Hematopoietic multipotent progenitor cell treated with erythropoietin and hydrocortisone succinate and interleukin-3 and kit ligand, for 4 days (in vitro differentiated cells): ENCODE data around the gene IL22.

ENCODE experiments used
- DNase-seq: peaks from one replicate; pipeline ENCODE4 v3.0.0-alpha.2; 2015

The IL22 gene, protein sequence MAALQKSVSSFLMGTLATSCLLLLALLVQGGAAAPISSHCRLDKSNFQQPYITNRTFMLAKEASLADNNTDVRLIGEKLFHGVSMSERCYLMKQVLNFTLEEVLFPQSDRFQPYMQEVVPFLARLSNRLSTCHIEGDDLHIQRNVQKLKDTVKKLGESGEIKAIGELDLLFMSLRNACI

DNA sequence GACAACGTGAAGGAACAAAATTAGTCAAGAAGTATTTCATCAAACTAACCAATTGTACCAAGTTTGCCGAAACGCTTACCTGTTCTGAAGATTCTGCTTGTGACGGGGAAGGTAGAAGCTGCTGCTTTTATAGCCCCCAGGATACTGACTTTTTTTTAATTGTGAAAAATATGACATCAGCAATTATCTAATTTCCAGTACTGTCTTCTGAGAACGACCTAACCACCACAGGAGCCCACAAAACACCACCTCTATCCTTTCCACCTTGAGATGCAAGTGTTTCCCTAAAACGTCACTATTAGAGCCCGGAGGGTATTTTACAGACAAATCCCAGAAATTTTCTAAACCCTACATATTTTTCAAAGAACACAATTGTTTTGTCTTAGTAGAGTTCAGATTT, at the start of gene IL22:
TSS of gene IL22 (minus strand) at position 101 of the 400 bp plus-strand sequence. CDS start 156 bp downstream, outside the sequence.
- no peak for DNase-seq

GRCh38 chr12:68297929-68298328, 44.5 kb upstream of the IL22 start:
- DNase-seq, result no peak

GRCh38 chr12:68294251-68294650, 40.8 kb upstream of the IL22 start:
- DNase-seq, result no peak

- DNase-seq, result no peak
These were observed 39.9 kb upstream of the IL22 start for GRCh38 chr12:68293347-68293746.

GRCh38 chr12:68292151-68292943, 38.9 kb upstream of the IL22 start:
- DNase-seq, result no peak

DNA sequence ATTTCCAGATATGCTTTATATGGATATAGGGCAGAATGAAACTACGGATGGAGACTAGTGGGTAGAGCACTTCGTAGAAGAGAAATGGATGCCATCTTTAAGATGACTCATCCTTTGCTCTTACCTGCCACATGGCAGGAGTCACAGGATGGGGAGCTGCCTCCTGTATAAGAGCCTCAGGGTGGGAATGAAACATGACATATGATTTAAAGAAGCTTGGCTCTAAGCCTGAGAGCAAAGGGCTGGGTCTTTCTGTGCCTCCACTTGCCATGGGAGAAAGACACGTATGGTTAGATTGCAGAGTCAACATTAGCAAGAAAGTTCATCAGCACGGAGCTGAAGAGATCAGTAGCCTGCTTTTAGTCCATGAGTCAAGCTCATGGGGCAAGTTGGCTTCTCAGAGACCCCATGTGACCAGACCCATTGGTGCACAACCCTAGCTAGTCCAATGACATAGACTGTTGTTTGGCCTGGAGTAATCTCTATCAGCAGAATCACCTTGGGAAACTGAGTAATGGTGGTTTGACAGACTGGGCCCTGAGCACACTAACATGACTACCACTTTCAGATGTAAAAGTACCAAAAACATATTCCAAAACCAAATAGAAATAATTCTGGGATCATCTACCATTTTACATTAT, 38.1 kb upstream of the IL22 start:
- no peak for DNase-seq

DNA sequence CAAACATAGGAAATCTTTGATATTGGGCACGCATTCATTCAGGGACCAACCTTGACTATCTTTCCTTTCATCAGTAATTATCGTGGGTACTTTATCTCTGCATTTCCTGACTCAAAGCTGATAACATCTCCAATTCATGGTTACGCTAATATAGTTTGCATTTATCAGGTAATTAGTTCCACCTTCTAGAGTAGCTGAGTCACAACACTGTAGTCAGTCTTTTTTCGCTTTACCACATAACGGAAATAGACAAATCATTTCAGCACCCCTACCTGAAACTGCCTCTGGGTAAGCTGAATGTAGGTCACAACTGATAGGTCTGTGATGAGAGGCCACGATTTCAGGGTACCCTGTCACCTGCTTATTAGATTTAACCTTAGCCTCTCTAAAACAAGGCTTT, 36.7 kb upstream of the IL22 start:
- no peak for DNase-seq

- no peak for DNase-seq
These were observed 33.7 kb upstream of the IL22 start for GRCh38 chr12:68287106-68287505.

- DNase-seq, result no peak
These were observed 33.0 kb upstream of the IL22 start for GRCh38 chr12:68286396-68286795.

DNA sequence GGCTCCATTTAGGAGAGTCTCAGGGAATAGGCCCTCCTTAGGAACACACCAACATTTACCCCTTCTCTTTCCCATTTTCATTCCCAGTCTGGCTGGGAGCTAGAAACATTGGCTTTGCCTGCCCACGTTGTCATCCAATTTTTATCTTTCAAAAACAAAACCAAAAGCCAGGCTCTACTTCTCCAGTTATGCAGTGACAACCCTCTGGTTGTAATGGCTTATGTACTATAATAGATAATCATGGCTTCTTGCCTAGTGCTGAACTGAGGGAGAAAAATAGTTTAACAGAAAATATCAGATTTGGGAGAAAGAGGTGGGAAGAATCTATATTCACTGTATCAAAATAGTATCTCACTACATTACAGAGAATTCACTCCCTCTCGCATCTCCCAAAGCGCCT, 32.1 kb upstream of the IL22 start:
- no peak for DNase-seq

DNA sequence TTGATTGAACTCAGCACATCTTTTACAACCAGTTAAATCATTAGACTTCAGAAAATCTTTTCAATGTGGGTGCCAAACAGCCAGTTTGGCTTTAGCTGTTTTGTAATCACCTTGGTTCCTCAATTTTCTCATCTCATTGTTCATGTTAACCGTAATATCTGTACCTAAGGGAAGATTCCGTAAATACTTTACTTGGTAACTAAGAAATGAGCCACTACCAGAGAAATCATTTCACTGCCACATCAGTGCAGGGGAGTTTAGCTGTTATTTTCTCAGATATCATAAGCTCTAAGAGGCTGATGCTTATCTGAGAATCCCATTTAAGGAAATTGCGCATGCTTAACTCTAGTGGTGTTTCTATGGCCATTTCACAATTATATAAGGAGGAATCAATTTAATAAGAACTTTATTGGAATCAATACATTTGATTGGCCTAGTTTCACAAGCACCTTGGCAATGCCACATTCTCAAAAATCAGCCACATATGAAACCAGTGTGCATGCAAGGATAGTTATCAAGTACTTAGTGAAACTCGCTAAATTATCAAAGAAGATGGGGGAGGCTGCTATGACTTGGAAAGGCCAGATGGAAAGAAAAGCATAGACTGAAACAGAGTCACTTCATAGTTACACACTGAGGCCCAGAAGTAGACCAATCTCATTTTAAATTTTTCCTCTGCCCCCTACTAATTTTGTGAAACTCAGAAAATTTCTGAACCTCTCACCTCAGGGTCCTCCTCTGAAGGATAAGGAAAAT, 28.1 kb upstream of the IL22 start:
- DNase-seq, result peak; percentile 35

DNA sequence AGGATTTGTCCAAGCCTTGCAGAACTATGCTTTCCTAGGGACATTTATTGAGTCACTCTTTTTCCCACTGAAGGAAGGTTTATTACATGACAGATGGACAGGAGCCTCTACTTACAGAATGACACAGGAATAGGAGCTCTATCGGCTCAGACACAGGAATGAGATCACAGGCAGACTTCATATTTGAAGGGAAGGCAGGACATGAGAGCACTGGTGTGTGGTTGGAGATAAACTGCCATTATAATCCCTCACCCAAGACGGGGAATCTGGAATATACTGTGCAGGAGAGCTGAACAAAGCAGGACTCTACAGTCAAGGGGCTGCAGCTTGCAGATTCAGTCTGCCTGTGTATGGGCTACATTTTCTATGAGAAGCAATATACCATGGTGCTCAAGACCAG, 26.8 kb upstream of the IL22 start:
- DNase-seq, result no peak

DNA sequence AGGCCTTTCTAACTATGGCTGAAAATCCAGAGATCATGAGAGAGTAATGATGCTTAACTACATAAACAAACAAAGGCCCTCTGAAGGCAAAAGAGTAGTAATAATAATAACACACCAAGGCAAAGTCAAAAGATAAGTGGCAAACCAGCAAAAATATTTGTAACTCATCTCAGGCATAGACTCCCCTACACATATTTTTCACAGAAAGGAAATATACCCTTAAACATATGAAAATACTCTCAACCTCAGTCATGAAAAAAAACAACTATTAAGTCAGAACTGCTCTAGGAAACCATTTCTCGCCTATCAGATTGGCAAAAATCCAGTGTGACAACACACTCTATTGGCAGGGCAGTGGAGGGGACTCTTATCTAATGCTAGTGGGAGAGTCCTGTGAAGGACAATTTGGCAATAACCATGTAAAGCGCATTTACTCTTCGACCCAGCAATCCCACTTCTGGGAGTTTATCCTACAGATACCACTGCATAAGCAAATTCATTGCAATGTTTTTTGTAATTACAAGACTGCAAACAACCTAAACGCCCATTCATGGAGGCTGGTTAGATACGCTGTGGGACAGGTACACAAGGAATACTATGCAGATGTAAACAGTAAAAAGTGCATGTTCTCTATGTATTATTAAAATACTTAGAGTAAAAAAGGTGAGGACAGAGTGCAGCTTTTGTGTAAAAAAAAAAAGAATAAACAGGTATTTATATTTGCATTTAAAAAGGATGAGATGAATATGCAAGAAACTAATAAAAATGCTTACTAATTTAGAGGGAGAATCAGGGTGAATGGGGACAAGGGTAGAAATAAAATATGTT, 26.0 kb upstream of the IL22 start:
- peak; percentile 91 for DNase-seq

DNA sequence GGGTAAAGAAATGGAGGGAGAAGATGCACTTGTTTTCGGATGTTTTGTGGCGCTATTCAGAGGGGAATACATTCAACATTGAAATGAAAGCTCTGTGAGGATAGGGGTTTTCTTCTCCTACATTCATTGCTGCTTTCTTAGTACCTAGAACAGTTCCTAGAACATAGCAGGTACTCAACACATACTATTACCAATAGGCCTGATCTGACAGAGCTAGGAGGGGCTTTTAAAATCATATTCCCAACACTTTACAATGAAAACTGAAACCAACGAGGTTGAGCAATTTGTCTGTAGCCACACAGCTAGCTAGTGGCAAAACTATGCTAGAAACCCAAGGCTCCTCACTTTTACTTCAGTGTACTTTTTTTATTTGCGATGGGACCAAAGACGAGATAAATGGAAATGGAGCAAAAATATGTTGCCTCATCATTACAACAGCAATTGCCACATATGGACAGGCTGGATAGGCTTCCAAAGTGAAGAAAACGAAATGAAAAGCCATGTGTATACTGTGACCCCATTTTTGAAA, 23.1 kb upstream of the IL22 start:
- DNase-seq, result no peak

GRCh38 chr12:68272732-68273131, 19.3 kb upstream of the IL22 start:
- DNase-seq, result no peak

GRCh38 chr12:68271346-68271745, 17.9 kb upstream of the IL22 start:
- no peak for DNase-seq

GRCh38 chr12:68270358-68270757, 17.0 kb upstream of the IL22 start:
- DNase-seq, result no peak

DNA sequence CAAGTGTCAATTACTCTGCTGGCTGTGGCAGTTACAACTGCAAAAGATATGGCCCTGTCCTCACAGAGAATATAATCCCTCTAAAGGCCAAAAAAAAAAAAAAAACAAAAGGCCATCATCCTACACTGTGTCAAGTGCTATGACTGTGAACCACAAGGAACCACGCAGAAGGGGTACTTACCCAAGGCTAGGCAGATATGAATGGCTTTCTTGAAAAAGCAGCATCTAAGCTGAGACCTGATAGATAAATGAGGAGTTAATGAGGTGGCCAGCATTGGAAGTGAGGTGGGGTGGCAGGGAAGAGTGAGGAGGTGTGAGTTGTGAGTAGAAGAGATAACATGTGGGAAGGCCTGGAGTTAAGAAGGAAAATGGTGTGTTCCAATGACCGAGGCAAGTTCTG, 16.4 kb upstream of the IL22 start:
- no peak for DNase-seq

GRCh38 chr12:68268967-68269366, 15.6 kb upstream of the IL22 start:
- no peak for DNase-seq

DNA sequence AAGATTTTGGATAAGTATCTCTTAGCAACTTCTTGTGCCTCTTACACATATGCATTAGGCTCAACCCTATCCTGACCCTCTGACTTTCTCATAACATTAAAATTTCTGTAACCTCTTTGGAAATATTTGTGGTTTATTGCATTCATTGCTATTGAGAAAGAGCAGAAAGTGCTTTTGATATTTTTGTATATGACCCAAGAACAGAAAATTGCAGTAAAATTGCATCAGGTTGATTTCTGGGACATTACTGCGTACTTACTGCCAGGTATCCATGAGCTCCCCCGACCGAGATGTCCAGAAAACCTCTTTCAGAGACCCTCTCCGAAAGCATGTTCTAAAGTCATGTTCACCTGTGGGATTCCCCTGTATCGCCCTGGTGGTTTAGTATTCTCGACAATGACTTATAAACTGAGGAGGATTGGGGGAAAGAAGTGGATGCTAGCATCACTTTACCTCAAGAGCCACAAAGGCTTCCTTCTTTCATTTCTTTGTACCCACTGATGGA, 14.5 kb upstream of the IL22 start:
- peak; percentile 37 for DNase-seq

DNA sequence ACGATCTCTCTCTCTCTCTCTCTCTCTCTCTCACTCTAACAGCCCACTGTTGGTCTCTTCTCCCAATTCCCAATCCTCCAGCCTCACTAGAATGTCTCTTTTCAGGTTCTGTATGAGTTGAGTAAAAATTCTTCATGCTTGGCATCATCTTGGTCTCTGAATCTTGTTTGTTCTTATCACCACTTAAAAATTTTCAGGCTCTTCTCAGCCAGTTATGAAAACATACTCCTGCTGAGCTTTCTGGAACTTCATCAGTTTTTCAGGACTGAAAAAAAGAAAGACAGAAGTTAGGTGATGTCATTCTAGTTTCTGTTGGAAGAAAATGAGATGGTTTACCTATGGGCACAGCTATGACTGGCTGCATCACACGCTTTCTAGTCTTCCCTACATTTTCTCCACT, 11.5 kb upstream of the IL22 start:
- no peak for DNase-seq
